Trophoblast cell (in vitro differentiated cells and primary cell): Measurements from ENCODE around the gene GOLGA6L2.
"Not testable (repeated sequence)": the region's sequence is repeated elsewhere in the genome, so short reads cannot be mapped to it uniquely, and the experiment has no call there.

Experiments
- DNase-seq, 2 donors: peaks; one replicate each; pipeline ENCODE4 v3.0.0-alpha.2; 2016
- H2AFZ ChIP-seq: 2 replicates; pipeline ENCODE4 v1.6.1; 2013; ENCODE audit warnings: low read length, moderate library complexity, mild to moderate bottlenecking; ENCODE audit not compliant: insufficient read depth, poor library complexity
- H2AK5ac ChIP-seq: 2 replicates; pipeline ENCODE4 v1.6.1; 2013; ENCODE audit warnings: mild to moderate bottlenecking, low read length
- H2BK120ac ChIP-seq: 2 replicates; pipeline ENCODE4 v1.6.1; 2013; ENCODE audit warnings: low read length, mild to moderate bottlenecking, moderate library complexity; ENCODE audit not compliant: insufficient read depth, poor library complexity
- H2BK12ac ChIP-seq: 2 replicates; pipeline ENCODE4 v1.6.1; 2013; ENCODE audit warnings: mild to moderate bottlenecking, low read length, moderate library complexity
- H2BK5ac ChIP-seq: 2 replicates; pipeline ENCODE4 v1.6.1; 2013; ENCODE audit warnings: low read length, low read depth, moderate library complexity, mild to moderate bottlenecking; ENCODE audit not compliant: poor library complexity
- H3K14ac ChIP-seq: 2 replicates; pipeline ENCODE4 v1.6.1; 2013; ENCODE audit warnings: mild to moderate bottlenecking, low read length
- H3K18ac ChIP-seq: 2 replicates; pipeline ENCODE4 v1.6.1; 2013; ENCODE audit warnings: mild to moderate bottlenecking, low read length
- H3K23ac ChIP-seq: 2 replicates; pipeline ENCODE4 v1.6.1; 2013; ENCODE audit warnings: low read length
- H3K27ac ChIP-seq: 2 replicates; pipeline ENCODE4 v1.5.1; 2013; ENCODE audit warnings: low read depth, mild to moderate bottlenecking, inconsistent platforms, low read length, moderate library complexity
- H3K27me3 ChIP-seq: 2 replicates; pipeline ENCODE4 v1.6.1; 2013; ENCODE audit warnings: inconsistent platforms, mild to moderate bottlenecking, low read length, moderate library complexity; ENCODE audit not compliant: insufficient read depth
- H3K36me3 ChIP-seq, 2 experiments: 1 replicate in 1 of 2; 2 replicates in 1 of 2; pipeline ENCODE4 v1.6.1; 2013; ENCODE audit warnings: low read length in 2 of 2, mild to moderate bottlenecking in 2 of 2, moderate library complexity in 1 of 2; ENCODE audit not compliant: insufficient read depth in 2 of 2, control insufficient read depth in 1 of 2
- H3K4ac ChIP-seq: 2 replicates; pipeline ENCODE4 v1.6.1; 2013; ENCODE audit warnings: low read depth, mild to moderate bottlenecking, low read length, moderate library complexity
- H3K4me1 ChIP-seq, 2 experiments: 1 replicate in 1 of 2; 2 replicates in 1 of 2; pipeline ENCODE4 v1.6.1; 2013; ENCODE audit warnings: low read length in 2 of 2, mild to moderate bottlenecking in 2 of 2, moderate library complexity in 1 of 2; ENCODE audit not compliant: insufficient read depth in 2 of 2, control insufficient read depth in 1 of 2
- H3K4me2 ChIP-seq: 2 replicates; pipeline ENCODE4 v1.6.1; 2013; ENCODE audit warnings: inconsistent platforms, mild to moderate bottlenecking, low read length, moderate library complexity
- H3K4me3 ChIP-seq: 2 replicates; pipeline ENCODE4 v1.5.1; 2013; ENCODE audit warnings: mild to moderate bottlenecking, low read depth, low read length, inconsistent platforms
- H3K79me1 ChIP-seq: one replicate; pipeline ENCODE4 v1.6.1; 2013; ENCODE audit warnings: low read length
- H3K79me2 ChIP-seq: 2 replicates; pipeline ENCODE4 v1.6.1; 2013; ENCODE audit warnings: low read length, mild to moderate bottlenecking; ENCODE audit not compliant: control insufficient read depth, insufficient read depth, poor library complexity
- H3K9ac ChIP-seq: 2 replicates; pipeline ENCODE4 v1.6.1; 2013; ENCODE audit warnings: mild to moderate bottlenecking, low read length
- H3K9me3 ChIP-seq: 2 replicates; pipeline ENCODE4 v1.6.1; 2013; ENCODE audit warnings: low read depth, mild to moderate bottlenecking, control low read depth, inconsistent platforms, low read length; ENCODE audit not compliant: insufficient read depth
- H4K12ac ChIP-seq: 2 replicates; pipeline ENCODE4 v1.6.1; 2013; ENCODE audit warnings: low read depth, mild to moderate bottlenecking, low read length, moderate library complexity
- H4K8ac ChIP-seq: 2 replicates; pipeline ENCODE4 v1.6.1; 2013; ENCODE audit warnings: low read depth, mild to moderate bottlenecking, low read length, moderate library complexity
- H4K91ac ChIP-seq: one replicate; pipeline ENCODE4 v1.6.1; 2013; ENCODE audit warnings: low read depth, mild to moderate bottlenecking, low read length, moderate library complexity
- WGBS: extraction: QIAGEN DNeasy Blood & Tissue Kit; methylation state at CpG from one replicate; pipeline ENCODE4 v1.1.7; 2013; ENCODE audit warnings: missing lambda C conversion rate; ENCODE audit not compliant: insufficient read length, insufficient coverage; ENCODE audit errors: extremely low coverage; 5-methylcytosine and 5-hydroxymethylcytosine counted together

The GOLGA6L2 gene

GRCh38 chr15:23412881-23413600 lies 34.0 kb downstream of the GOLGA6L2 start:
- not testable (repeated sequence) for H3K18ac ChIP-seq, H3K4me3 ChIP-seq, H3K4me2 ChIP-seq, H3K14ac ChIP-seq, H4K8ac ChIP-seq, H2BK5ac ChIP-seq, H3K4me1 ChIP-seq, H4K12ac ChIP-seq, H3K27ac ChIP-seq, H4K91ac ChIP-seq, H3K79me2 ChIP-seq, H3K36me3 ChIP-seq, H3K79me1 ChIP-seq, H3K9ac ChIP-seq, H2BK120ac ChIP-seq, H3K23ac ChIP-seq, H2AFZ ChIP-seq, H3K4ac ChIP-seq, H3K27me3 ChIP-seq, DNase-seq, H2AK5ac ChIP-seq, H2BK12ac ChIP-seq
- H3K9me3 ChIP-seq: peaks cover 20% of the 10 kb centered on the region
- WGBS: no CpG with 5 or more reads among the region's 5 CpGs

DNA sequence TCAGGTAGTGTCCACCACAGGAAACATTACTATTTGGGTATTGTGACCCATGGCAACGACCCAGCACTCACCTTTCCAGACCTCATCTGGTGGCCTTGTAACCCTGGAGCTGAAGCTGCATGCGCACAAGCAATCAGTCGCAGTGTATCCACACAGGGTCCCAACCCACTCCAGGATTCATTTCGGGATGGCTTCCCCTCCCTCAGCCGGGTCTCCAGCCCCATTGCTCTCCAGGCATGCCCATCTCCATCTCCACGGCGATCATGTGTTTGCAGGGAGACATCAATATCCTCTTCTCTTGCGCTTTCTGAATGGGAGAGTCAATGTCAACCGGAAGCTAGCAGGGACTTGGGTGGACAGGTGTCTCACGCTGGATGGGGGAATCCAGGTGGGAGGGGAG lies 35.2 kb downstream of the GOLGA6L2 start:
- no peaks in the 10 kb centered on the region for H3K4me1 ChIP-seq
- H3K23ac ChIP-seq: no peak overlapping the region
- no peaks in the 10 kb centered on the region for H3K79me2 ChIP-seq
- no peak overlapping the region for H4K8ac ChIP-seq
- H2AFZ ChIP-seq: no peak overlapping the region
- H2BK12ac ChIP-seq: no peak overlapping the region
- H2BK5ac ChIP-seq: no peak overlapping the region
- no peaks in the 10 kb centered on the region for H3K79me1 ChIP-seq
- no peaks in the 10 kb centered on the region for H3K27me3 ChIP-seq
- no peak overlapping the region for H3K4me2 ChIP-seq
- H2BK120ac ChIP-seq: no peak overlapping the region
- peaks cover 17% of the 10 kb centered on the region for H3K9me3 ChIP-seq
- H3K4ac ChIP-seq: no peak overlapping the region
- no peak overlapping the region for H2AK5ac ChIP-seq
- H3K14ac ChIP-seq: no peak overlapping the region
- H3K4me3 ChIP-seq: no peak overlapping the region
- no CpG with 5 or more reads among the region's 10 CpGs for WGBS
- no peak overlapping the region for H3K18ac ChIP-seq
- H3K9ac ChIP-seq: no peak overlapping the region
- H4K12ac ChIP-seq: no peak overlapping the region
- no peak overlapping the region for H4K91ac ChIP-seq
- no peaks in the 10 kb centered on the region for H3K36me3 ChIP-seq
- H3K27ac ChIP-seq: no peak overlapping the region
- no peak for DNase-seq

GRCh38 chr15:23403550-23403949 lies 43.5 kb downstream of the GOLGA6L2 start:
- no peak overlapping the region for H3K23ac ChIP-seq
- H3K18ac ChIP-seq: no peak overlapping the region
- no peak overlapping the region for H3K4ac ChIP-seq
- no peak overlapping the region for H2AFZ ChIP-seq
- H3K79me2 ChIP-seq: no peaks in the 10 kb centered on the region
- no peak overlapping the region for H3K4me3 ChIP-seq
- no peak overlapping the region for H4K91ac ChIP-seq
- DNase-seq: no peak
- no peaks in the 10 kb centered on the region for H3K79me1 ChIP-seq
- no peak overlapping the region for H2BK120ac ChIP-seq
- H3K4me1 ChIP-seq: no peaks in the 10 kb centered on the region
- H3K9ac ChIP-seq: no peak overlapping the region
- H3K36me3 ChIP-seq: no peaks in the 10 kb centered on the region
- H3K27me3 ChIP-seq: no peaks in the 10 kb centered on the region
- no peak overlapping the region for H3K14ac ChIP-seq
- H3K4me2 ChIP-seq: no peak overlapping the region
- H2BK5ac ChIP-seq: no peak overlapping the region
- H4K12ac ChIP-seq: no peak overlapping the region
- no CpG with 5 or more reads among the region's 4 CpGs for WGBS
- no peak overlapping the region for H3K27ac ChIP-seq
- no peak overlapping the region for H2AK5ac ChIP-seq
- no peak overlapping the region for H2BK12ac ChIP-seq
- H4K8ac ChIP-seq: no peak overlapping the region
- H3K9me3 ChIP-seq: peaks cover 18% of the 10 kb centered on the region

- Histone ChIP-seq H2AK5ac (no peak overlapping the region), H3K4me2 (no peak overlapping the region), H3K18ac (no peak overlapping the region), H3K4ac (no peak overlapping the region), H3K14ac (no peak overlapping the region), H2BK120ac (no peak overlapping the region), H2BK5ac (no peak overlapping the region), H3K9me3 (peaks cover 22% of the 10 kb centered on the region), H3K27ac (no peak overlapping the region), H3K23ac (no peak overlapping the region), H3K79me2 (no peaks in the 10 kb centered on the region), H4K12ac (no peak overlapping the region), H3K4me1 (no peaks in the 10 kb centered on the region), H3K9ac (no peak overlapping the region), H3K4me3 (no peak overlapping the region), H3K36me3 (no peaks in the 10 kb centered on the region), H2BK12ac (no peak overlapping the region), H2AFZ (no peak overlapping the region), H4K91ac (no peak overlapping the region), H3K79me1 (no peaks in the 10 kb centered on the region), H3K27me3 (no peaks in the 10 kb centered on the region), H4K8ac (no peak overlapping the region)
- no peak for DNase-seq
- WGBS: no CpG with 5 or more reads among the region's 5 CpGs
These were observed 44.5 kb downstream of the GOLGA6L2 start for GRCh38 chr15:23402544-23402943.
